Measurements from ENCODE around the gene AP3D1. TPM values are rescaled to one million over a fixed set of nuclear protein-coding genes. Genes with fewer than 3 reads are reported as not detected.
"Not testable (repeated sequence)": the region's sequence is repeated elsewhere in the genome, so short reads cannot be mapped to it uniquely, and the experiment has no call there.

The AP3D1 gene
- total RNA-seq, result 100 to 1,000 TPM; 105 to 137 TPM

GRCh38 chr19:2151339-2152229, at the start of gene AP3D1:
AP3D1 (minus strand) TSS chr19:2151566; CDS start chr19:2151334, 232 bp downstream.
- peak within 1 kb of the TSS; percentile 79 for H3K27ac ChIP-seq
- no peaks in the 10 kb centered on the region for H3K9me3 ChIP-seq
- H3K27me3 ChIP-seq, result no peaks in the 10 kb centered on the region
- peak within 1 kb of the TSS; percentile 96 to 98 for H3K9ac ChIP-seq (ENCODE audit: low read depth in 2 of 2, low read length in 2 of 2)
- intact Hi-C loops (cut with DNase I), result loop anchor here (5.0 kb wide), 1 partner anchor 134 kb away; the partner anchor contains the start of gene BTBD2
- peaks cover 12% of the 10 kb centered on the region for H3K4me1 ChIP-seq
- no peak for TF ChIP-seq CTCF (IDR thresholded peaks at IDR 0.05)
- peak within 1 kb of the TSS; percentile 97 for H3K4me3 ChIP-seq
- H3K36me3 ChIP-seq, result no peaks in the 10 kb centered on the region
- DNase-seq, result peak; percentile 100

- H3K27me3 ChIP-seq; H3K36me3 ChIP-seq; H3K9ac ChIP-seq (ENCODE audit: low read depth in 2 of 2, low read length in 2 of 2); H3K4me1 ChIP-seq; intact Hi-C loops (cut with DNase I); H3K9me3 ChIP-seq; DNase-seq; H3K4me3 ChIP-seq; H3K27ac ChIP-seq: not testable (repeated sequence)
These were observed 49.4 kb upstream of the AP3D1 start for GRCh38 chr19:2200624-2201294.

GRCh38 chr19:2199861-2200623, 48.7 kb upstream of the AP3D1 start:
- H3K4me1 ChIP-seq, result no peaks in the 10 kb centered on the region
- peaks cover 5% of the 10 kb centered on the region for H3K36me3 ChIP-seq
- no peak for TF ChIP-seq CTCF (IDR thresholded peaks at IDR 0.05)
- no peak for DNase-seq
- intact Hi-C loops (cut with DNase I), result no loop called here
- no peaks in the 10 kb centered on the region for H3K27me3 ChIP-seq
- H3K9me3 ChIP-seq, result no peaks in the 10 kb centered on the region
- no peak overlapping the region for H3K9ac ChIP-seq (ENCODE audit: low read depth in 2 of 2, low read length in 2 of 2)
- no peak overlapping the region for H3K4me3 ChIP-seq
- H3K27ac ChIP-seq, result no peak overlapping the region

- H3K9ac ChIP-seq (ENCODE audit: low read depth in 2 of 2, low read length in 2 of 2), result no peak overlapping the region
- DNase-seq, result no peak
- no peak overlapping the region for H3K27ac ChIP-seq
- no peaks in the 10 kb centered on the region for H3K4me1 ChIP-seq
- H3K9me3 ChIP-seq, result no peaks in the 10 kb centered on the region
- intact Hi-C loops (cut with DNase I), result no loop called here
- no peak overlapping the region for H3K4me3 ChIP-seq
- no peaks in the 10 kb centered on the region for H3K27me3 ChIP-seq
- no peak for TF ChIP-seq CTCF (IDR thresholded peaks at IDR 0.05)
- peaks cover 5% of the 10 kb centered on the region for H3K36me3 ChIP-seq
These were observed 47.8 kb upstream of the AP3D1 start for GRCh38 chr19:2199215-2199614.

- TF ChIP-seq CTCF (IDR thresholded peaks at IDR 0.05), result no peak
- no peaks in the 10 kb centered on the region for H3K27me3 ChIP-seq
- H3K4me1 ChIP-seq, result no peaks in the 10 kb centered on the region
- DNase-seq, result no peak
- H3K9me3 ChIP-seq, result no peaks in the 10 kb centered on the region
- H3K4me3 ChIP-seq, result no peak overlapping the region
- no peak overlapping the region for H3K27ac ChIP-seq
- H3K36me3 ChIP-seq, result peaks cover 5% of the 10 kb centered on the region
- intact Hi-C loops (cut with DNase I), result no loop called here
- H3K9ac ChIP-seq (ENCODE audit: low read depth in 2 of 2, low read length in 2 of 2), result no peak overlapping the region
These were observed 47.0 kb upstream of the AP3D1 start for GRCh38 chr19:2198317-2198716.

Data from colonic mucosa (tissue), 4 donors.